Raji (cell line): Measurements from ENCODE around the gene DERL3.

Experiments
- POLR2A ChIP-seq: IDR thresholded peaks from 2 replicates; pipeline ENCODE4 v1.6.1; 2011; ENCODE audit warnings: low read depth, low read length, control low read depth; ENCODE audit not compliant: insufficient read depth

The DERL3 gene

DNA sequence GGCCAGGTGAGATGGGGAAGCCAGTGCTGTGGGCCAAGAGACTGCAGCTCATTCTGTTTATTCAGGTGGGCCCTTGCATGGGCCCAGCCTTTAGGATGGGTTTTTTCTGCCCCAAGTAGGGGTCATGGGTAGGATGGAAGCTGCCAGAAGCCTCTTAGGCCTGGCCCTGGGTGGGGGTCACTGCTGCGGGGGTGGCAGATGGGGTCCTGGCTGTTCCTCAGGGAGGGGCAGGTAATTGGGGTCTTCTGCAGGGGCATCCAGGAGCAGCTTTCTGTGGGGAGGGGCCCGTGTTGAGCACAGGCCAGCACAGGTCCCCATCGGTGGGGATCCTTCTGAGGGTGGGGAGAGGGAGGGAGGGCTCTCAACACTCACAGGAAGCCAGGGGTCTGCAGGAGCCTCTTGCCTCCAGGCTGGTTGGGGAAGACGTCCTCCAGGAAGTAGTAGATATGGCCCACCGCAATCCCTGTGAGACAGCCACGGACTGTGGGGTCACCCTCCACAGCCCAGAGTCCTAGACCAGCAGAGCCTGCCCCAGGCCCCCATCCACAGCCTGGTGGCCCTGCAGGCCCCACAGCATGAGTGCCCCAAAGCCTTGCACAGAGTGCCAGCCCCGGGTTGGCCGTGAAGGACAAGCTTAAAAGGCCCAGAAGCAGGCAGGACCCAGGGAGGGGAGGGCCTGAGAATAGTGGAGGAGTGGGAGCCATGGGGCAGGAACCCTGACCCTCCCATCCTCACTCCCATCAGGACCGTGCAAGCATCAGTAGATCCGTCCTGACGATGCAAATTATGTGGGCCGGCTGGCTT is 1.9 kb downstream of the DERL3 start:
- no peak for TF ChIP-seq POLR2A

- TF ChIP-seq POLR2A = no peak
Measured at GRCh38 chr22:23836281-23836680, 2.5 kb downstream of the DERL3 start.

DNA sequence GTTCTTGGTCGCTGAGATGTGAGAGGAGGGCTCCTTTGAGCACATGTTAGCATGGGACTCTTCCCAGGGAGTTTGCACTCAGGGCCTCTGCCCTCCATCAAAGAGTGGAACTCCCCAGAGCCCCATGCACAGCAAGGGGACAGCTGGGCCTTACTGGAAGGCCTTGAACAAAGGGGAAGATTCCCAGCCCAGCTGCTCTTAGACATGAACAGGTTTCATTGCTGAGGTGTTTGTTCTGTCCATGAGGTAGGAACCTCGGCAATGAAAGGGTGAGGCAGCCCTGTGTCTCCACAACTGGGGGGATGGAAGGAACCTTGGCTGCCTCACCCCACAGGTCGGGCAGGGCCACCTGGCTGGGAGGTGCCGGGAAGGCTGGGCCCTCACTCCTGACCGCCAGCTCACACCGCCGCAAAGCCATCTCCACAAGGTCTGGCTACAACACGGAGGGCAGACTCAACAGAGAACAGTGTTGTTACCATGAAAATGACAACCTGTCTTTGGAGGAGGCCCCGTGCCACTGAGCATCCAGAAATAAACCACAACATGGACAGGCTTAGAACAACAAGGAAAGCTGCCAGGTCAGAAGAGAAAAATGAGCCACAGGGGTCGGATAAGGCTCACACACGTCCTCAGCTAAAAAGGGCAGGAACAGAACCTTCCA is 3.2 kb downstream of the DERL3 start:
- TF ChIP-seq POLR2A = no peak

- 0 out of 2 replicates have a peak, but pooled peaks have one; percentile 9 for TF ChIP-seq POLR2A
Measured at GRCh38 chr22:23834793-23835483, 3.9 kb downstream of the DERL3 start.

GRCh38 chr22:23834406-23834792 is 4.4 kb downstream of the DERL3 start:
- TF ChIP-seq POLR2A = no peak

GRCh38 chr22:23833911-23834317 is 4.9 kb downstream of the DERL3 start:
- no peak for TF ChIP-seq POLR2A

- TF ChIP-seq POLR2A = no peak
Measured at GRCh38 chr22:23833017-23833751, 5.6 kb downstream of the DERL3 start.

- no peak for TF ChIP-seq POLR2A
Measured at GRCh38 chr22:23832226-23833016, 6.4 kb downstream of the DERL3 start.

- TF ChIP-seq POLR2A = no peak
Measured at GRCh38 chr22:23831781-23832180, 7.0 kb downstream of the DERL3 start.

DNA sequence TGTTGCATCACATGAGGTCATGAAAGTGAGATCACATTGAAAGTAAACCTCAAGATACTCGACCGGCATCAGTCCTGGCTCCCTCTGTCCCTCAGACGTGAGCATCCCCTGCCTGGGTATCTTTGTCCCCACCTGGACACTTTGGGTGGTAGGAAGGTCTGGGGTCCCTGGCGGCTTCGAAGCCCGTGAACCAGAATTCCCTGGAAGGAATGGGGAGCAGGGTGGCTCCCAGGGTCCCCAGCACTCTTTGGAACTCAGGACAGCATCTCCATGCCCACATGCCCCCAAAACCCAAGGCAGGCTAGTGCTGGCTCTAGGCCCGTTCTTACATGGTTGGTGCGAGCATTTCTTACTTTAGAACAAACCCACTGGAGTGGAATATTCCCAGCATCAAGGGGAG is 7.5 kb downstream of the DERL3 start:
- no peak for TF ChIP-seq POLR2A

- no peak for TF ChIP-seq POLR2A
Measured at GRCh38 chr22:23829845-23830372, 8.9 kb downstream of the DERL3 start.

- no peak for TF ChIP-seq POLR2A
Measured at GRCh38 chr22:23828800-23829680, 9.8 kb downstream of the DERL3 start.

- no peak for TF ChIP-seq POLR2A
Measured at GRCh38 chr22:23827351-23827995, 11.3 kb downstream of the DERL3 start.
